ENCODE measurements around the gene PPARGC1A.

DNA sequence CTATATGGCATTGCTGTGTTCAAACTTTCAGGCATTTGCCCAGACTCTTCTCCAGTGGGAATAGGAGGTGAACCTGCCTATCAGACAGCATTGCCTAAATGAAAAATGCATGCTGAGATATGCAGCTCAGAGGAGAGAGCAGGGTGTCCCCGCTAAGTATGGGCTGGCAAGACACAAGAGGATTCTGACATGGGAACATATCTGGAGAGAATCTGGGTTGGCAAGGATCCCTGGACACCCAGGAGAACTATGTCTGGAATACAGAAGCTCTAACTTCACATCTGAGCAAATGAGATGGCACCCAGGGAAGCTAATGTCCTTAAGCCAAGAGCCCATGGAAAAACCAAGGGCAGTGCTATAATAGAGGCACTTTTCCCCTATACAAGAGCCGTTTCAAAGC, 18.4 kb downstream of the PPARGC1A start:
- TF ChIP-seq, protein P1, sequence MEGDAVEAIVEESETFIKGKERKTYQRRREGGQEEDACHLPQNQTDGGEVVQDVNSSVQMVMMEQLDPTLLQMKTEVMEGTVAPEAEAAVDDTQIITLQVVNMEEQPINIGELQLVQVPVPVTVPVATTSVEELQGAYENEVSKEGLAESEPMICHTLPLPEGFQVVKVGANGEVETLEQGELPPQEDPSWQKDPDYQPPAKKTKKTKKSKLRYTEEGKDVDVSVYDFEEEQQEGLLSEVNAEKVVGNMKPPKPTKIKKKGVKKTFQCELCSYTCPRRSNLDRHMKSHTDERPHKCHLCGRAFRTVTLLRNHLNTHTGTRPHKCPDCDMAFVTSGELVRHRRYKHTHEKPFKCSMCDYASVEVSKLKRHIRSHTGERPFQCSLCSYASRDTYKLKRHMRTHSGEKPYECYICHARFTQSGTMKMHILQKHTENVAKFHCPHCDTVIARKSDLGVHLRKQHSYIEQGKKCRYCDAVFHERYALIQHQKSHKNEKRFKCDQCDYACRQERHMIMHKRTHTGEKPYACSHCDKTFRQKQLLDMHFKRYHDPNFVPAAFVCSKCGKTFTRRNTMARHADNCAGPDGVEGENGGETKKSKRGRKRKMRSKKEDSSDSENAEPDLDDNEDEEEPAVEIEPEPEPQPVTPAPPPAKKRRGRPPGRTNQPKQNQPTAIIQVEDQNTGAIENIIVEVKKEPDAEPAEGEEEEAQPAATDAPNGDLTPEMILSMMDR (IDR thresholded peaks at IDR 0.05; ENCODE audit: low read depth, low read length, missing input control): no peak
- no peak for TF ChIP-seq FOXA1 (IDR thresholded peaks at IDR 0.05)
- TF ChIP-seq, protein P2, sequence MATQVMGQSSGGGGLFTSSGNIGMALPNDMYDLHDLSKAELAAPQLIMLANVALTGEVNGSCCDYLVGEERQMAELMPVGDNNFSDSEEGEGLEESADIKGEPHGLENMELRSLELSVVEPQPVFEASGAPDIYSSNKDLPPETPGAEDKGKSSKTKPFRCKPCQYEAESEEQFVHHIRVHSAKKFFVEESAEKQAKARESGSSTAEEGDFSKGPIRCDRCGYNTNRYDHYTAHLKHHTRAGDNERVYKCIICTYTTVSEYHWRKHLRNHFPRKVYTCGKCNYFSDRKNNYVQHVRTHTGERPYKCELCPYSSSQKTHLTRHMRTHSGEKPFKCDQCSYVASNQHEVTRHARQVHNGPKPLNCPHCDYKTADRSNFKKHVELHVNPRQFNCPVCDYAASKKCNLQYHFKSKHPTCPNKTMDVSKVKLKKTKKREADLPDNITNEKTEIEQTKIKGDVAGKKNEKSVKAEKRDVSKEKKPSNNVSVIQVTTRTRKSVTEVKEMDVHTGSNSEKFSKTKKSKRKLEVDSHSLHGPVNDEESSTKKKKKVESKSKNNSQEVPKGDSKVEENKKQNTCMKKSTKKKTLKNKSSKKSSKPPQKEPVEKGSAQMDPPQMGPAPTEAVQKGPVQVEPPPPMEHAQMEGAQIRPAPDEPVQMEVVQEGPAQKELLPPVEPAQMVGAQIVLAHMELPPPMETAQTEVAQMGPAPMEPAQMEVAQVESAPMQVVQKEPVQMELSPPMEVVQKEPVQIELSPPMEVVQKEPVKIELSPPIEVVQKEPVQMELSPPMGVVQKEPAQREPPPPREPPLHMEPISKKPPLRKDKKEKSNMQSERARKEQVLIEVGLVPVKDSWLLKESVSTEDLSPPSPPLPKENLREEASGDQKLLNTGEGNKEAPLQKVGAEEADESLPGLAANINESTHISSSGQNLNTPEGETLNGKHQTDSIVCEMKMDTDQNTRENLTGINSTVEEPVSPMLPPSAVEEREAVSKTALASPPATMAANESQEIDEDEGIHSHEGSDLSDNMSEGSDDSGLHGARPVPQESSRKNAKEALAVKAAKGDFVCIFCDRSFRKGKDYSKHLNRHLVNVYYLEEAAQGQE (IDR thresholded peaks at IDR 0.05): no peak
- TF ChIP-seq JUND (IDR thresholded peaks at IDR 0.05): no peak
- no peak for TF ChIP-seq HNF4G (IDR thresholded peaks at IDR 0.05)
- TF ChIP-seq TAF1 (conservative IDR thresholded peaks at IDR 0.05): no peak
- no peak for TF ChIP-seq RAD21 (IDR thresholded peaks at IDR 0.05)
- no peak for TF ChIP-seq RXRA (IDR thresholded peaks at IDR 0.05)
- no peak for TF ChIP-seq SP1 (IDR thresholded peaks at IDR 0.05)
- no peak for TF ChIP-seq GABPA (IDR thresholded peaks at IDR 0.05 in 1 of 2, conservative IDR thresholded peaks at IDR 0.05 in 1 of 2)
- no peak for TF ChIP-seq YY1 (IDR thresholded peaks at IDR 0.05)

Data from liver (tissue), 3 donors.